NCI-H1048 (cell line): ENCODE measurements around the gene TRIOBP.
"Not testable (repeated sequence)": the region's sequence is repeated elsewhere in the genome, so short reads cannot be mapped to it uniquely, and the experiment has no call there.

Source experiments
- DNase-seq: peaks from one replicate; lab custom pipeline; 2025; lab: John Stamatoyannopoulos, UW

TRIOBP gene

GRCh38 chr22:37775785-37776638, 79.2 kb downstream of the TRIOBP start:
- DNase-seq: no peak

- DNase-seq: no peak
These were observed 79.8 kb downstream of the TRIOBP start for GRCh38 chr22:37776639-37777005.

DNA sequence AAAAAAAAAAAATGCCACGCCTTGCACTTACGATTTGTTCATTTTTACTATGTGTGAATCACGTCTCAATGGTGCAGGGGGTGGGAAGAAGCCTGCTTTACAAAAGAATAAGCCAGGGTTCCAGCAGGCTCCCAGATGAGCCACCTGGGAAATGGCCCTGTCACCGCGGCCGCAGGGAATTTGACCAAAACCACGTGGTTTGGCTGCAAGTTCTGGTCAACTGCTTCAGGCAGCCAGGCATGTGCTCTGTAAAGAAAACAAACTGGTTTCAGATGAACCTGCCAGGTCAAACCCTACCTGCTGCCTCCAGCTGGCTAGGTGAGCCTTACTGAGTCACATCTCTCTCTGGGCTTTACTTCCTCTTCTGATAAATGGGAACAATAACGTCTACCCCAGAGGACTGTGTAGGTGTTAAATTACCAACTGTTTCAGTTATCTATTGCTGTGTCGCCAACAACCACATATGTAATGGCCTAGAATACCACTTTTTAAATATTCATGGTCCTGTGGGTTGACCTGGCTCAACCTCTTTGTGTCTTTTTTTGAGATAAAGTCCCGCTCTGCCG, 80.4 kb downstream of the TRIOBP start:
- no peak for DNase-seq

GRCh38 chr22:37778370-37779009, 81.6 kb downstream of the TRIOBP start:
- DNase-seq: no peak

DNA sequence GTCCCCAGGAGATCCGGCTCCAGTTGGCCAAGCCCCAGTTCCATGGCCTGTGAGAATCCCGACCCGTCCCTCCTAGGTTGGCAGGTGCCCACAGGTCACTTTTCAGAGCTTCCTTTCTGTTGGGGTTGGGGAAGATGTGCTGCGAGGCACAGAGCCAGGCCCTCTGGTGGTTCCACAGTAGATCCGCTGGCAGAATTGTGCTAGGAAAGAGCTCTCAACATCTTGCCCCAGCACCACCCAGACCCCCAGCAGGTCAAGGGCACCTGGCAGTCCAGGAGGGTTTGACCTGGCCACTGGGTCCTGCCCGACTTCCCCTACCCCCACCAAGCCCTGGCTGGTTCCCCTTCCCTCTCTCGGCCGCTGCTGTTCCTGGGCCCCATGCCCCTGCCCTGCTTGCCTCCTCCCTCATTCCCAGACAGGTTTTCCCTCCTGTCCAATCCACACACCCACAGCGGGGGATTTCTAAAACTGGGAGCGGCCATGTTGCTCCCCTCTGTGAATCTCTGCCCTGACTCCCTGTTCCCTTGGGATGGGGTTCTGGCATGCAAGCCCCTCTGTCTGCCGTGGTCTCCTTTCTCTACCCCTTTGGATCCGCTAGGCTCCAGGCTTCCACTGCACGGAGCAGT, 84.7 kb downstream of the TRIOBP start:
- no peak for DNase-seq

- DNase-seq: no peak
These were observed 85.7 kb downstream of the TRIOBP start for GRCh38 chr22:37782340-37783168.

GRCh38 chr22:37784829-37785495, 88.1 kb downstream of the TRIOBP start:
- no peak for DNase-seq

- DNase-seq: no peak
These were observed 93.4 kb downstream of the TRIOBP start for GRCh38 chr22:37790234-37790633.

GRCh38 chr22:37792494-37792893, 95.6 kb downstream of the TRIOBP start:
- no peak for DNase-seq

DNA sequence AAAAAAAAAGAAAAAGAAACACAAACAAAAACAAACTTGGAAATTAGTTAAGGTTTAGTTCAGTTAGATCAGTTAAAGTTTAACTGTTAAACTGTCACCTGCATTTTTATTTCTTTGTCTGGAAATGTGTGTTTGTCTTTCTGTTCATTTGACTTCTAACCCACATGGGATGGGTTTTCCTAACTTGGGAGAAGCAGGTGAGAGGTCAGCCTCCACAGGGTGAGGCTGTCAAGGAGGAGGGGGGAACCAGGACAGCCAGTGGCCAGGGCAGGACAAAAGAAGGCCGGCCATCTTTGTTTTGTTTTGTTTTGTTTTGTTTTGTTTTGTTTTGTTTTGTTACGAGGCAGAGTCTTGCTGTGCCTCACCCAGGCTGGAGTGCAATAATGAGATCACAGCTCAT, 97.5 kb downstream of the TRIOBP start:
- no peak for DNase-seq

DNA sequence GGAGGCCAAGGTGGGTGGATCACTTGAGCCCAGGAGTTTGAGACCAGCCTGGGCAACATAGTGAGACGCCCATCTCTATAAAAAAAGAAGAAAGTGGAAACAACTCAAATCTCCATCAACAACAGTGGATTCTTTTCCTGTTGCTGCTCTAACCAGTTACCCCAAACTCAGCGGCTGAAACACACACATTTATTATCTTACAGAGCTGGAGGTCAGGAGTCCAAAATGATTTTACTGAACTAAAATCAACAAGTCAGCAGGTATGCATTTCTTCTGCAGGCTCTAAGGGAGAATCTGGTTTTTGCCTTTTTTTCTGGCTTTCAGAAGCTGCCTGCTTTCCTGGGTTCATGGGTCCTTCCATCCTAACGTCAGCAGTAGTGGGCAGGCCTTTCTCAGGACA, 99.2 kb downstream of the TRIOBP start:
- no peak for DNase-seq

DNA sequence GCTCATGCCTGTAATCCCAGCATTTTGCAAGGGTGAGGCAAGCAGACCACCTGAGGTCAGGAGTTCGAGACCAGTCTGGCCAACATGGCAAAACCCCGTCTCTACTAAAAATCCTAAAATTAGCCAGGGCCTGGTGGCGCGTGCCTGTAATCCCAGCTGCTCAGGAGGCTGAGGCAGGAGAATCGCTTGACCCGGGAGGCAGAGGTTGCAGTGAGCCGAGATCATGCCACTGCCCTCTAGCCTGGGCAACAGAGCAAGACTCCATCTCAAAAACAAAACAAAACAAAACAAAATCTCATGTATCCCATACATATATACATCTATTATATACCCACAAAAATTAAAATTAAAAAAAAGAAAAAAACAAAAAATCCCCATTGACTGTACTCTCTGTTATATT, 100.4 kb downstream of the TRIOBP start:
- not testable (repeated sequence) for DNase-seq

DNA sequence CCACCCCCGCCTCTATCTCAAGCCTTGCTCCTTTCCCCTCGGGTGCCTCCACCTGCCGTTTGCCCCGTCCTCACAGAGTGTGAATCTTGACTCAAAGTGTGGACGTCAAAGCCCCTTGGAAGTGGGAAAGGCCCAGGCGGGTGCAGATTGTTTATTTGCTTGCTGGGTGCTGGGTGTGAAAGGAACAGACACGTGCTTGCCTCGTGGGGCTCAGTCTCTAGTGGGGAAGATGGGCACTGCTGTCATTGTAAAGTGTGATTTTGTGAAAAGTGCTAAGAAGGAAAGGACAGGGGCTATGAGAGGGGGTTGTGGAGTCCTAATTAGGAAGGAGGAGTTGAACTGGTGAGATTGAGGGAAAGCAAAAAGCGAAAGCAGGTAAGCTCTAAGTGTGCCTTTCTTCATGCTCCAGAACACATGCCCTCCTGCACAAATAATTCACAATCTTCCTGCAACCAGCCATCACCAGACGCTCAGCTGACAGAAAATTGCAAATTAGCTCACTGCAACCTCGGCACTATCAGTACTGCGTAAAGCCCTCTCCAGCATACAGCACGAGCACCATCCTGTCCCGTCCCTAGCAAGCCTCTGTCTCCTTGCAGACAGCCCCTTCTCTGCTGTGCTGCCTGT, 101.1 kb downstream of the TRIOBP start:
- no peak for DNase-seq

- DNase-seq: not testable (repeated sequence)
These were observed 103.1 kb downstream of the TRIOBP start for GRCh38 chr22:37799979-37800378.

- DNase-seq: peak; percentile 14
These were observed 105.1 kb downstream of the TRIOBP start for GRCh38 chr22:37801946-37802309.

DNA sequence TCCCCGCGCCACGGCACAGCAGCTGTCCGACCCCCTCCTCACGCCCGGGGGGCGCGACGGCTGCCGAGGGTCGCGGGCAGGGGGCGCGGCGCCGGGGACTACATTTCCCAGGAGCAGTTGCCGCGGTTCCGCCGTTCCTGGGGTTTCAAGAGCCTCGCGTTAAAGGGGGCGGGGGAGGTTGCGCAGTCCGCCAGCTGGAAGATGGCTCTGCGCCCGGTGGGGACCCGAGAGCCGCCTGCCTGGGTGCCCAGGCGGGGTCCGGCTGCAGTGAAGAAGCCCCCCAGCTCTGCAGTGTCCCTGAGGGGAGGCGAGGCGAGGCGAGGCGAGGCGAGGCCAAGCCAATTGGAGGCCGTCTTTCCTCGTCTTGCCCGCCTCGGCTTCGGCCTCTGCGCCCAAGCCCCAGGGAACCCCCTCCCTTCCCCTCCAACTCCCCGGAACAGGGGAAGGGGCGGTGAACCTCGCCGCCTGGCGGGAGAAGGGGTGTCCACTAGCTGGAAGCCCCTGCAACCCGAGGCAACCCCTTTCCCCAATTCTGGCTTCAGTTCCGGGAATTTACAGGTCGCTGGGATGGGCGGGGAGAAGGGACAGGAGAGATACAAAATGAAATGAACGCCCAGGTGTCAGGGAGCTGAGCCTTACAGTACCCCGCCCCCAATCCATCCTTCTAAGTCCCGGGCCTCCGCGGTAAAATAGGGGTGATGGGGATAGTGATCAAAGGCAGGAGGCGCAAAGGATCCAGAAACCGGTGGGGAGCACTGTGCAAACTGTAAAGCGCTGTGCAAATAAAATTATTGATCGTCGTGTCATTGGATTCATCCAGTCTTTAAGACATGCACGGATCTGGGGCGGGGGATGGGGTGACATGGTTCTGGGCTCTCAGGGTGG, 105.7 kb downstream of the TRIOBP start:
- DNase-seq: peak; percentile 25

GRCh38 chr22:37803195-37803638, 106.4 kb downstream of the TRIOBP start:
- no peak for DNase-seq

GRCh38 chr22:37803639-37804351, 106.9 kb downstream of the TRIOBP start:
- no peak for DNase-seq

- DNase-seq: no peak
These were observed 107.6 kb downstream of the TRIOBP start for GRCh38 chr22:37804352-37804880.
